ENCODE results near the gene CALU. TPM values are rescaled to one million over a fixed set of nuclear protein-coding genes. Genes with fewer than 3 reads are reported as not detected.

Gene CALU
- polyA plus RNA-seq, 1 donor from 2014 or later = 38.1 TPM

DNA sequence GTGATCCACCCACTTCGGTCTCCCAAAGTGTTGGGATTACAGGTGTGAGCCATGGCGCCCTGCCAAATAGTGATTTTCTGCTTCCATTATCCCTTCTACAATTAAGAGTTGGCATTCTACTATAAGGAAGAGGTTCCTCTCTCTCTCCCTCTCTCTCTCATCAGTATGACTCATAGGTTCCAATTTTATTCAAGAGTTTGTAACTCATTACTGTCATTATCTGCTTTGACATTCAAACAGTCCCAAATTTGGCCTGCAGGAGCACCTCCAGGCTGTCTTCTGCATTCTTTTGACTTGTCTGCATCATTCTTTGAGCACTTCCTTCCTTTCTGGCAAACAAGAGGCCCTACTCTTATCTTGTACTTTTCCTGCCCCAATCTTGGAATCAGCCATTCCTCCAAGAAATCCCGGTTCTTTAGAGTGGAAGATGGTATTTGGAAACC lies 33.2 kb upstream of the CALU start:
- Histone ChIP-seq H3K9me2 (ENCODE audit: insufficient read depth, low read length) (no peaks in the 10 kb centered on the region), H3K36me3 (ENCODE audit: insufficient read depth, low read length) (no peaks in the 10 kb centered on the region), H3K4me2 (ENCODE audit: low read length) (no peak overlapping the region), H3K4me3 (ENCODE audit: low read length) (no peak overlapping the region), H3K79me2 (replicated peaks; ENCODE audit: insufficient read depth, low read length) (no peaks in the 10 kb centered on the region), H3K27me3 (ENCODE audit: insufficient read depth, low read depth, low read length) (no peaks in the 10 kb centered on the region), H3F3A (ENCODE audit: insufficient read depth, low read length, poor library complexity, severe bottlenecking) (no peaks in the 10 kb centered on the region), H3K9ac (ENCODE audit: low read length) (no peak overlapping the region), H3K27ac (ENCODE audit: low read length) (no peak overlapping the region), H2AFZ (ENCODE audit: low read depth, low read length) (no peak overlapping the region), H3K9me3 (ENCODE audit: low read length) (no peaks in the 10 kb centered on the region), H4K20me1 (ENCODE audit: insufficient read depth) (no peaks in the 10 kb centered on the region)
- TF ChIP-seq TAF1 (IDR thresholded peaks at IDR 0.05; ENCODE audit: low read depth) (no peak), POLR2AphosphoS5 (IDR thresholded peaks at IDR 0.05) (no peak), MXI1 (conservative IDR thresholded peaks at IDR 0.05; ENCODE audit: poor library complexity, severe bottlenecking) (no peak), EZH2 (IDR thresholded peaks at IDR 0.05; ENCODE audit: borderline replicate concordance, insufficient read depth, low read length, poor library complexity, severe bottlenecking) (no peak), EP300 (conservative IDR thresholded peaks at IDR 0.05; ENCODE audit: poor library complexity, severe bottlenecking) (no peak), RAD21 (conservative IDR thresholded peaks at IDR 0.05) (no peak)
- TF ChIP-seq, protein P1, sequence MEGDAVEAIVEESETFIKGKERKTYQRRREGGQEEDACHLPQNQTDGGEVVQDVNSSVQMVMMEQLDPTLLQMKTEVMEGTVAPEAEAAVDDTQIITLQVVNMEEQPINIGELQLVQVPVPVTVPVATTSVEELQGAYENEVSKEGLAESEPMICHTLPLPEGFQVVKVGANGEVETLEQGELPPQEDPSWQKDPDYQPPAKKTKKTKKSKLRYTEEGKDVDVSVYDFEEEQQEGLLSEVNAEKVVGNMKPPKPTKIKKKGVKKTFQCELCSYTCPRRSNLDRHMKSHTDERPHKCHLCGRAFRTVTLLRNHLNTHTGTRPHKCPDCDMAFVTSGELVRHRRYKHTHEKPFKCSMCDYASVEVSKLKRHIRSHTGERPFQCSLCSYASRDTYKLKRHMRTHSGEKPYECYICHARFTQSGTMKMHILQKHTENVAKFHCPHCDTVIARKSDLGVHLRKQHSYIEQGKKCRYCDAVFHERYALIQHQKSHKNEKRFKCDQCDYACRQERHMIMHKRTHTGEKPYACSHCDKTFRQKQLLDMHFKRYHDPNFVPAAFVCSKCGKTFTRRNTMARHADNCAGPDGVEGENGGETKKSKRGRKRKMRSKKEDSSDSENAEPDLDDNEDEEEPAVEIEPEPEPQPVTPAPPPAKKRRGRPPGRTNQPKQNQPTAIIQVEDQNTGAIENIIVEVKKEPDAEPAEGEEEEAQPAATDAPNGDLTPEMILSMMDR (IDR thresholded peaks at IDR 0.05; ENCODE audit: poor library complexity, severe bottlenecking) = no peak
- TF ChIP-seq, protein P2, sequence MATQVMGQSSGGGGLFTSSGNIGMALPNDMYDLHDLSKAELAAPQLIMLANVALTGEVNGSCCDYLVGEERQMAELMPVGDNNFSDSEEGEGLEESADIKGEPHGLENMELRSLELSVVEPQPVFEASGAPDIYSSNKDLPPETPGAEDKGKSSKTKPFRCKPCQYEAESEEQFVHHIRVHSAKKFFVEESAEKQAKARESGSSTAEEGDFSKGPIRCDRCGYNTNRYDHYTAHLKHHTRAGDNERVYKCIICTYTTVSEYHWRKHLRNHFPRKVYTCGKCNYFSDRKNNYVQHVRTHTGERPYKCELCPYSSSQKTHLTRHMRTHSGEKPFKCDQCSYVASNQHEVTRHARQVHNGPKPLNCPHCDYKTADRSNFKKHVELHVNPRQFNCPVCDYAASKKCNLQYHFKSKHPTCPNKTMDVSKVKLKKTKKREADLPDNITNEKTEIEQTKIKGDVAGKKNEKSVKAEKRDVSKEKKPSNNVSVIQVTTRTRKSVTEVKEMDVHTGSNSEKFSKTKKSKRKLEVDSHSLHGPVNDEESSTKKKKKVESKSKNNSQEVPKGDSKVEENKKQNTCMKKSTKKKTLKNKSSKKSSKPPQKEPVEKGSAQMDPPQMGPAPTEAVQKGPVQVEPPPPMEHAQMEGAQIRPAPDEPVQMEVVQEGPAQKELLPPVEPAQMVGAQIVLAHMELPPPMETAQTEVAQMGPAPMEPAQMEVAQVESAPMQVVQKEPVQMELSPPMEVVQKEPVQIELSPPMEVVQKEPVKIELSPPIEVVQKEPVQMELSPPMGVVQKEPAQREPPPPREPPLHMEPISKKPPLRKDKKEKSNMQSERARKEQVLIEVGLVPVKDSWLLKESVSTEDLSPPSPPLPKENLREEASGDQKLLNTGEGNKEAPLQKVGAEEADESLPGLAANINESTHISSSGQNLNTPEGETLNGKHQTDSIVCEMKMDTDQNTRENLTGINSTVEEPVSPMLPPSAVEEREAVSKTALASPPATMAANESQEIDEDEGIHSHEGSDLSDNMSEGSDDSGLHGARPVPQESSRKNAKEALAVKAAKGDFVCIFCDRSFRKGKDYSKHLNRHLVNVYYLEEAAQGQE (IDR thresholded peaks at IDR 0.05; ENCODE audit: borderline replicate concordance) = no peak

DNA sequence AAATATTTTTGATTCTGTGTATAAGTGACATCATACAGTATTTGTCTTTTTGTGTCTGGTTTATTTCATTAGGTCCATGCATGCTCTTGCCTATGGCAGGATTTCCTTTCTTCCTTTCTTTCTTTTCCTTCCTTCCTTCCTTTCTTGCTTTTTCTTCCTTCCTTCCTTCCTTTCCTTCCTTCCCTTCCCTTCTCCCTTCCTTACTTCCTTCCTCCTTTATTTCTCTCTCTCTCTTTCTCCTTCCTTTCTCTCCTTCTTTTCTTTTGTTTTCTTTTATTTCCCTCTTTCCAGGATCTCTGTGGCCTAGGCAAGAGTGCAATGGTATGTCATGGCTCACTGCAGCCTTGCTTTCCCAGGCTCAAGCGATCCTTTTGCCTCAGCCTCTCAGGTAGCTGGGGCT lies 31.4 kb upstream of the CALU start:
- H3K9me3 ChIP-seq (ENCODE audit: low read length) = no peaks in the 10 kb centered on the region
- TF ChIP-seq SMC3 (conservative IDR thresholded peaks at IDR 0.05; ENCODE audit: poor library complexity) (no peak), EP300 (conservative IDR thresholded peaks at IDR 0.05; ENCODE audit: poor library complexity, severe bottlenecking) (no peak), RAD21 (conservative IDR thresholded peaks at IDR 0.05) (no peak), EZH2 (IDR thresholded peaks at IDR 0.05; ENCODE audit: borderline replicate concordance, insufficient read depth, low read length, poor library complexity, severe bottlenecking) (no peak), TAF1 (IDR thresholded peaks at IDR 0.05; ENCODE audit: low read depth) (no peak), MXI1 (conservative IDR thresholded peaks at IDR 0.05; ENCODE audit: poor library complexity, severe bottlenecking) (no peak), POLR2AphosphoS5 (IDR thresholded peaks at IDR 0.05) (no peak)
- TF ChIP-seq, protein P1 (IDR thresholded peaks at IDR 0.05; ENCODE audit: poor library complexity, severe bottlenecking) = no peak
- TF ChIP-seq, protein P2 (IDR thresholded peaks at IDR 0.05; ENCODE audit: borderline replicate concordance) = no peak
- no peaks in the 10 kb centered on the region for H3K36me3 ChIP-seq (ENCODE audit: insufficient read depth, low read length)
- no peaks in the 10 kb centered on the region for H3F3A ChIP-seq (ENCODE audit: insufficient read depth, low read length, poor library complexity, severe bottlenecking)
- H3K9me2 ChIP-seq (ENCODE audit: insufficient read depth, low read length) = no peaks in the 10 kb centered on the region
- H3K9ac ChIP-seq (ENCODE audit: low read length) = no peak overlapping the region
- no peak overlapping the region for H3K4me2 ChIP-seq (ENCODE audit: low read length)
- no peak overlapping the region for H2AFZ ChIP-seq (ENCODE audit: low read depth, low read length)
- H4K20me1 ChIP-seq (ENCODE audit: insufficient read depth) = no peaks in the 10 kb centered on the region
- no peak overlapping the region for H3K4me3 ChIP-seq (ENCODE audit: low read length)
- H3K79me2 ChIP-seq (replicated peaks; ENCODE audit: insufficient read depth, low read length) = no peaks in the 10 kb centered on the region
- no peak overlapping the region for H3K27ac ChIP-seq (ENCODE audit: low read length)
- no peaks in the 10 kb centered on the region for H3K27me3 ChIP-seq (ENCODE audit: insufficient read depth, low read depth, low read length)
